ENCODE results near the gene C1orf52.

GRCh38 chr1:85245891-85246290, 13.6 kb downstream of the C1orf52 start:
- TF ChIP-seq POLR2AphosphoS5 (IDR thresholded peaks at IDR 0.05; ENCODE audit: low read depth, low read length), result no peak
- TF ChIP-seq POLR2A (IDR thresholded peaks at IDR 0.05; ENCODE audit: low read depth, low read length), result no peak
